Uterus (tissue), 4 donors: Measurements from ENCODE around the gene SLC25A12. TPM values are rescaled to one million over a fixed set of nuclear protein-coding genes. Genes with fewer than 3 reads are reported as not detected.
"Not testable (repeated sequence)": the region's sequence is repeated elsewhere in the genome, so short reads cannot be mapped to it uniquely, and the experiment has no call there.

Experiments
- DNase-seq, 2 donors: peaks; one replicate each; pipeline ENCODE4 v3.0.0-alpha.2; 2019 to 2020
- H3K27ac ChIP-seq, 2 donors: fragments of 200-600 bp; sonication (generic); 1 replicate in 1 of 2; 2 replicates in 1 of 2; pipeline ENCODE4 v1.5.1; 2016 to 2018
- H3K27me3 ChIP-seq, 2 donors: fragments of 200-600 bp; sonication (generic); one replicate each; pipeline ENCODE4 v1.5.1; 2018 to 2019; ENCODE audit warnings: control low read depth in 1 of 2
- H3K36me3 ChIP-seq, 2 donors: fragments of 200-600 bp; sonication (generic); one replicate each; pipeline ENCODE4 v1.5.1; 2019; ENCODE audit warnings: control low read depth in 1 of 2
- H3K4me1 ChIP-seq, 2 donors: fragments of 200-600 bp; sonication (generic); one replicate each; pipeline ENCODE4 v1.5.1; 2018 to 2019; ENCODE audit warnings: control low read depth in 1 of 2
- H3K4me3 ChIP-seq, 2 donors: fragments of 200-600 bp; sonication (generic); 1 replicate in 1 of 2; 2 replicates in 1 of 2; pipeline ENCODE4 v1.5.1; 2018 to 2019; ENCODE audit warnings: mild to moderate bottlenecking in 1 of 2
- H3K9me3 ChIP-seq, 2 donors: fragments of 200-600 bp; sonication (generic); one replicate each; pipeline ENCODE4 v1.5.1; 2019; ENCODE audit warnings: control low read depth in 1 of 2
- POLR2A ChIP-seq, 2 donors: fragments of 450-650 bp; IDR thresholded peaks; one replicate each; pipeline ENCODE4 v1.6.1; 2016; ENCODE audit warnings: antibody characterized with exemption in 2 of 2, mild to moderate bottlenecking in 1 of 2, moderate library complexity in 1 of 2
- intact Hi-C: fragments of 100-400 bp; cut with DNase I; formaldehyde crosslinking; loops from one replicate; pipeline ENCODE4 v1.15.1; 2023; ENCODE audit warnings: low total_unique reads
- total RNA-seq, 4 donors: library from RNA; depleted of rRNA in 3 of 4; stranded (reverse); fragments of >200 nt in 3 of 4; gene quantifications; one replicate each; pipeline versions ENCODE4 v1.1.0 to v1.2.4, GENCODE V29; 2014 to 2023
- TF ChIP-seq, protein P1 (sequence below), 4 experiments: fragments of 200-600 bp in 2 of 4; fragments of 450-650 bp in 2 of 4; sonication (generic) in 2 of 4; IDR thresholded peaks; one replicate each; pipeline ENCODE4 v1.5.1; 2016 to 2019; ENCODE audit warnings: antibody characterized with exemption in 4 of 4, mild to moderate bottlenecking in 2 of 4, moderate library complexity in 1 of 4
- donor health status: DM: yes; HTN: yes; CAD: no.

The SLC25A12 gene
- total RNA-seq, 4 donors from 2014 or later = 25.9 to 69.4 (median 35.3) TPM

DNA sequence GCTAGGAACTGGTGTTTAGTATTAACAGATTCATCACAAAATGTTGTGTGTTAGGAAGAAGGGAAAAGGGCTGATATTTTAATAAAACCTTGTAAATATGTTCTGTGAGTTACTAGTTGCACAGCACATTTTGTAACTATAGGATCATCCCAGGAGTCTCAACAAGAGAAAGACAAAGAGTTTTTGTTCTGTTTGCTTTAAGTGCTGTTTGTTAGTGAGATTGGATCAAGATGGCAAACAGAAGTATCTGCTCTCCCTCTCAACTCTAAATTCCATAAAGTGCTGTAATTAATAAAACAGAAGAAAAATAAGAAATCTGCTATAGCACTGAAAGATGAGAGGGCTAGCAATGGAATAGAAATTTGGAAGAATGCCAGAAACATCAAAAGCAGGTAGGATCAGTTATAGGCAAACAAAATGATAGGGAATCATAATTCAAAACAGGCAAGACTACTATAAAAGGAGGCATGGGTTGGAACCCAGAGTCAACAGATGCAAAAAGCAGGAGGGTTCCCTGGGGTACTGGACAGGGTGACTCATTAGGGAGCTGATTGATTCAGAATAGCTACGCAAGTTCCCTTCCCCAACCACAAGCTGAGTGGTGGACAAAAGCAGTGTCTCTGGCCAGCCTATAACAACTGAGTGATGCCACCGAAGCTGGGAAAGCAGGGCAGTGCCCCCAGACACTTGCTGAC, 131.0 kb downstream of the SLC25A12 start:
- Histone ChIP-seq H3K9me3 (no peaks in the 10 kb centered on the region), H3K36me3 (no peaks in the 10 kb centered on the region), H3K4me1 (no peaks in the 10 kb centered on the region), H3K4me3 (no peak overlapping the region), H3K27ac (no peak overlapping the region), H3K27me3 (no peaks in the 10 kb centered on the region)
- no peak for DNase-seq
- intact Hi-C loops = no loop called here
- TF ChIP-seq POLR2A (IDR thresholded peaks at IDR 0.05) = no peak
- TF ChIP-seq, protein P1, sequence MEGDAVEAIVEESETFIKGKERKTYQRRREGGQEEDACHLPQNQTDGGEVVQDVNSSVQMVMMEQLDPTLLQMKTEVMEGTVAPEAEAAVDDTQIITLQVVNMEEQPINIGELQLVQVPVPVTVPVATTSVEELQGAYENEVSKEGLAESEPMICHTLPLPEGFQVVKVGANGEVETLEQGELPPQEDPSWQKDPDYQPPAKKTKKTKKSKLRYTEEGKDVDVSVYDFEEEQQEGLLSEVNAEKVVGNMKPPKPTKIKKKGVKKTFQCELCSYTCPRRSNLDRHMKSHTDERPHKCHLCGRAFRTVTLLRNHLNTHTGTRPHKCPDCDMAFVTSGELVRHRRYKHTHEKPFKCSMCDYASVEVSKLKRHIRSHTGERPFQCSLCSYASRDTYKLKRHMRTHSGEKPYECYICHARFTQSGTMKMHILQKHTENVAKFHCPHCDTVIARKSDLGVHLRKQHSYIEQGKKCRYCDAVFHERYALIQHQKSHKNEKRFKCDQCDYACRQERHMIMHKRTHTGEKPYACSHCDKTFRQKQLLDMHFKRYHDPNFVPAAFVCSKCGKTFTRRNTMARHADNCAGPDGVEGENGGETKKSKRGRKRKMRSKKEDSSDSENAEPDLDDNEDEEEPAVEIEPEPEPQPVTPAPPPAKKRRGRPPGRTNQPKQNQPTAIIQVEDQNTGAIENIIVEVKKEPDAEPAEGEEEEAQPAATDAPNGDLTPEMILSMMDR (IDR thresholded peaks at IDR 0.05) = no peak

DNA sequence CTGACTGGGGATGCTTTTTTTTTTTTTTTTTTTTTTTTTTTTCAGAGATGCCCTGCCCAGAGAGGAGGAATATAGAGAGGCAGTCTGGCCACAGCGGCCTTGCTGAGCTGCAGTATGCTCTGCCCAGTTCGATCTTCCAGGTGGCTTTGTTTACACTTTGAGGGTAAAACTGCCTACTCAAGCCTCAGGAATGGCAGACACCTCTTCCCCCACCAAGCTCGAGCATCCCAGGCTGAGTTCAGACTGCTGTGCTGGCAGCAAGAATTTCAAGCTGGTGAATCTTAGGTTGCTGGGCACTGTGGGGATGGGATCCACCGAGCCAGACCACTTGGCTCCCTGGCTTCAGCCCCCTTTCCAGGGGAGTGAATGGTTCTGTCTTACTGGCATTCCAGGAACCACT, 132.9 kb downstream of the SLC25A12 start:
- H3K27ac ChIP-seq, intact Hi-C loops, H3K4me1 ChIP-seq, H3K27me3 ChIP-seq, DNase-seq, H3K36me3 ChIP-seq, H3K9me3 ChIP-seq, H3K4me3 ChIP-seq: not testable (repeated sequence)

- H3K4me3 ChIP-seq, H3K36me3 ChIP-seq, H3K9me3 ChIP-seq, DNase-seq, H3K27ac ChIP-seq, intact Hi-C loops, H3K4me1 ChIP-seq, H3K27me3 ChIP-seq: not testable (repeated sequence)
These were observed 135.3 kb downstream of the SLC25A12 start for GRCh38 chr2:171758762-171759161.

DNA sequence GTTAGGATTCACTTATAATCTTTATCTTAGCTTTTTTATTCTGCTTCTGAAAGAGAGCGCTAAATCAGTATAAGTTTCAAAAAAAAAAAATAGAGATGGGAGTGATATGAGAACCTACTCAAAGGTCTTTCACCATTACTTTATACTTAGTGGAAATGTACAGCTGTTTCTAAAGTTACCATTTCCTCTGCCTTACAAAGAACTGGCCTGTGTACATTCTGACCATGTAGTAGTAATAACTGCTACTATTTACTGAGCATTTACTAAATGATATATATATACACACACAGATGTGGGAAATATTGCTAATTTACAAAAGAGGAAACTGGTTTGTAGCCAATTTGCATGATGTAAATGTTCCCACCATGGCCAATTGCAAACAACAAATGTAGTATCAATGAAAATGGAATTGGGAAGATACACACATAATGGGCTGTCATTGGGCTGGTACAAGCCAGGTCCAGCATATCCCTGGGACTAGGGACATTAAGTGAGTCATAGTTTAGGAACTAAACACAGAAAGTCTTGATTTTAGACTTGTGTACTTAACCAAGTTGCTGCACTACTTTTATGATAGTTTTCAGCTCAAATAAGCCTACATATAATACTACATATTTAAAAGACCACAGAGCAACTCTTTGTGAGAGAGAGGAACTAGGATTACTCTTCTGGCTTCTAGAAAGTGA, 139.6 kb downstream of the SLC25A12 start:
- TF ChIP-seq, protein P1 (IDR thresholded peaks at IDR 0.05) = no peak
- TF ChIP-seq POLR2A (IDR thresholded peaks at IDR 0.05) = no peak
- DNase-seq = no peak
- no peaks in the 10 kb centered on the region for H3K9me3 ChIP-seq
- H3K4me1 ChIP-seq = no peaks in the 10 kb centered on the region
- H3K4me3 ChIP-seq = no peak overlapping the region
- H3K27me3 ChIP-seq = no peaks in the 10 kb centered on the region
- H3K36me3 ChIP-seq = no peaks in the 10 kb centered on the region
- intact Hi-C loops = no loop called here
- no peak overlapping the region for H3K27ac ChIP-seq

GRCh38 chr2:171747371-171747770, 146.7 kb downstream of the SLC25A12 start:
- intact Hi-C loops = no loop called here
- Histone ChIP-seq H3K9me3 (no peaks in the 10 kb centered on the region), H3K27me3 (no peaks in the 10 kb centered on the region), H3K36me3 (no peaks in the 10 kb centered on the region), H3K4me1 (no peaks in the 10 kb centered on the region), H3K4me3 (no peak overlapping the region), H3K27ac (no peak overlapping the region)
- DNase-seq = no peak
- TF ChIP-seq, protein P1 (IDR thresholded peaks at IDR 0.05) = no peak

DNA sequence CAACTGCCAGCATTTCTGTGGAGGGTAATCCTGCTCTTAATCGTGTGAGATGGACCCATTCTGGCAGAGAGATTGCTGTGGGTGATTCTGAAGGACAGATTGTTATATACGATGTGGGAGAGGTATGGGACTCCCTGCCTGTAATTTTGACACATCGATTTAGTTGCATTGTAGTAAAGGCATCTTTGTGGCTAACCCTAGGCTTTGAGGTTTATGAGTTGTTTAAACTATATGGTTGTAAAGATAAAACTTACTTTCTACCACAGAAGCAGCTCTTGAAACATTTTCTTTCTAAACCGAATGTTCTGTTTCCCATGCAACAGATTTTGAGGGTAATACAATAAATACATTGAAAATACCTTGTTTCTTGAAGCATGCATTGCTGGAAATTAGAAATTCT, 148.2 kb downstream of the SLC25A12 start:
- Histone ChIP-seq H3K27ac (no peak overlapping the region), H3K36me3 (no peaks in the 10 kb centered on the region), H3K27me3 (no peaks in the 10 kb centered on the region), H3K4me3 (no peak overlapping the region), H3K9me3 (no peaks in the 10 kb centered on the region), H3K4me1 (no peaks in the 10 kb centered on the region)
- DNase-seq = no peak
- no peak for TF ChIP-seq POLR2A (IDR thresholded peaks at IDR 0.05)
- TF ChIP-seq, protein P1 (IDR thresholded peaks at IDR 0.05) = no peak
- intact Hi-C loops = no loop called here
